ENCODE measurements around the gene DAND5. TPM values are rescaled to one million over a fixed set of nuclear protein-coding genes. Genes with fewer than 3 reads are reported as not detected.
"Not testable (repeated sequence)": the region's sequence is repeated elsewhere in the genome, so short reads cannot be mapped to it uniquely, and the experiment has no call there.

Gene DAND5
- total RNA-seq, 2 experiments from 2014 or later = not detected

GRCh38 chr19:12948612-12949362 lies 20.6 kb upstream of the DAND5 start:
- POLR2A ChIA-PET = interaction anchor here (1.0 to 4.0 kb wide), 5 partner anchors 7 to 30 kb away, joined by 3 to 30 read pairs (median 5); partner anchors contain the start of genes FARSA, GADD45GIP1 and SYCE2
- Mint-ChIP-seq H3K27me3 (no peaks in the 10 kb centered on the region), H3K36me3 (ENCODE audit: low read depth) (peaks cover 71% of the 10 kb centered on the region), H3K4me3 (peak overlapping the region; percentile 17), H3K27ac (peak overlapping the region; percentile 59), H3K9me3 (no peaks in the 10 kb centered on the region), H3K4me1 (ENCODE audit: low read depth) (peaks cover 38% of the 10 kb centered on the region)
- intact Hi-C loops (cut with micrococcal nuclease) = no loop called here
- CTCF ChIA-PET = interaction anchor here (1.3 to 2.6 kb wide), 2 partner anchors 16 to 17 kb away, joined by 6 to 16 read pairs; no protein-coding TSS in a partner anchor
- TF ChIP-seq, protein P1, sequence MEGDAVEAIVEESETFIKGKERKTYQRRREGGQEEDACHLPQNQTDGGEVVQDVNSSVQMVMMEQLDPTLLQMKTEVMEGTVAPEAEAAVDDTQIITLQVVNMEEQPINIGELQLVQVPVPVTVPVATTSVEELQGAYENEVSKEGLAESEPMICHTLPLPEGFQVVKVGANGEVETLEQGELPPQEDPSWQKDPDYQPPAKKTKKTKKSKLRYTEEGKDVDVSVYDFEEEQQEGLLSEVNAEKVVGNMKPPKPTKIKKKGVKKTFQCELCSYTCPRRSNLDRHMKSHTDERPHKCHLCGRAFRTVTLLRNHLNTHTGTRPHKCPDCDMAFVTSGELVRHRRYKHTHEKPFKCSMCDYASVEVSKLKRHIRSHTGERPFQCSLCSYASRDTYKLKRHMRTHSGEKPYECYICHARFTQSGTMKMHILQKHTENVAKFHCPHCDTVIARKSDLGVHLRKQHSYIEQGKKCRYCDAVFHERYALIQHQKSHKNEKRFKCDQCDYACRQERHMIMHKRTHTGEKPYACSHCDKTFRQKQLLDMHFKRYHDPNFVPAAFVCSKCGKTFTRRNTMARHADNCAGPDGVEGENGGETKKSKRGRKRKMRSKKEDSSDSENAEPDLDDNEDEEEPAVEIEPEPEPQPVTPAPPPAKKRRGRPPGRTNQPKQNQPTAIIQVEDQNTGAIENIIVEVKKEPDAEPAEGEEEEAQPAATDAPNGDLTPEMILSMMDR (IDR thresholded peaks at IDR 0.05) = no peak
- no peak for DNase-seq
- ATAC-seq = no peak

- ATAC-seq (no peak), DNase-seq (no peak)
- H3K4me1 Mint-ChIP-seq (ENCODE audit: low read depth) = peaks cover 40% of the 10 kb centered on the region
- TF ChIP-seq, protein P1 (IDR thresholded peaks at IDR 0.05) = no peak
- H3K36me3 Mint-ChIP-seq (ENCODE audit: low read depth) = peaks cover 71% of the 10 kb centered on the region
- H3K27ac Mint-ChIP-seq = peak overlapping the region; percentile 34
- ChIA-PET CTCF (interaction anchor here (2.6 kb wide), 1 partner anchor 16 kb away, joined by 16 read pairs; no protein-coding TSS in a partner anchor), POLR2A (interaction anchor here (1.0 to 1.8 kb wide), 4 partner anchors 9 to 203 kb away, joined by 3 to 10 read pairs (median 4); partner anchors contain the start of gene CALR)
- no peaks in the 10 kb centered on the region for H3K27me3 Mint-ChIP-seq
- H3K9me3 Mint-ChIP-seq = no peaks in the 10 kb centered on the region
- intact Hi-C loops (cut with micrococcal nuclease) = no loop called here
- no peak overlapping the region for H3K4me3 Mint-ChIP-seq
Measured at GRCh38 chr19:12949363-12950283, 19.8 kb upstream of the DAND5 start.

DNA sequence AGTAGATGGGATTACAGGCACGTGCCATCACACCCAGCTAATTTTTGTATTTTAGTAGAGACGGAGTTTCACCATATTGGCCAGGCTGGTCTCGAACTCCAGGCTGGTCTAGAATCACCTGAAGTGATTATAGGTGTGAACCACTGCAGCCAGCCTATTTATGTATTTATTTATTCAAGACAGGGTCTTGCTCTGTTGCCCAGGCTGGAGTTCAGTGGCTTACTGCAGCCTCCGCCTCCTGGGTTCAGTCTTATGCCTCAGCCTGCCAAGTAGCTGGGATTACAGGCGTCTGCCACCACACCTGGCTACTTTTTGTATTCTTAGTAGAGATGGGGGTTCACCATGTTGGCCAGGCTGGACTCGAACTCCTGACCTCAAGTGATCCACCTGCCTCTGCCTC lies 17.3 kb upstream of the DAND5 start:
- ChIA-PET CTCF (interaction anchor here (6.0 kb wide), 1 partner anchor 13 kb away, joined by 51 read pairs; no protein-coding TSS in a partner anchor), POLR2A (interaction anchor here (0.7 to 3.1 kb wide), 4 partner anchors 13 to 79 kb away, joined by 3 to 13 read pairs (median 8); partner anchors contain the start of gene FARSA)
- peak overlapping the region; percentile 83 for H3K27ac Mint-ChIP-seq
- intact Hi-C loops (cut with micrococcal nuclease); H3K27me3 Mint-ChIP-seq; DNase-seq; H3K9me3 Mint-ChIP-seq; H3K4me3 Mint-ChIP-seq; ATAC-seq: not testable (repeated sequence)
- H3K36me3 Mint-ChIP-seq (ENCODE audit: low read depth) = peaks cover 68% of the 10 kb centered on the region
- peaks cover 44% of the 10 kb centered on the region for H3K4me1 Mint-ChIP-seq (ENCODE audit: low read depth)

DNA sequence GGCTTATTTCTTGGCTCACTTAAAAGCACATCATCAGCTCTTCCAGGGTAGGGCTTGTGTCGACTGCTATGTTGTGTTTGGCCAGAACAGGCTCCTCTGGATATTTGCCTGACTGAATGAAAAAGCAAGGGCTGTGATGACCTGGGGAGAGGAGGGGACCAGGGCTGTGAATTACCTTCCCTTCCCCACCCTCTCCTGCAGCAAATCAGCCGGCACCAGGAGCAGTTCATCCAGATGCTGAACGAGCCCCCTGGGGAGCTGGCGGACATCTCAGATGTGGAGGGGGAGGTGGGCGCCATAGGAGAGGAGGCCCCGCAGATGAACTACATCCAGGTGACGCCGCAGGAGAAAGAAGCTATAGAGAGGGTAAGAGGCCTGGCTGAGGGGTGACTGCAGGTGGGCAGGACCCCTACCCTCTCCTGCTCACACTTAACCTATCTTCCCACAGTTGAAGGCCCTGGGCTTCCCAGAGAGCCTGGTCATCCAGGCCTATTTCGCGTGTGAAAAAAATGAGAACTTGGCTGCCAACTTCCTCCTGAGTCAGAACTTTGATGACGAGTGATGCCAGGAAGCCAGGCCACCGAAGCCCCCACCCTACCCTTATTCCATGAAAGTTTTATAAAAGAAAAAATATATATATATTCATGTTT lies 16.8 kb upstream of the DAND5 start:
- no peak overlapping the region for H3K4me3 Mint-ChIP-seq
- H3K27me3 Mint-ChIP-seq = no peaks in the 10 kb centered on the region
- TF ChIP-seq, protein P1 (IDR thresholded peaks at IDR 0.05) = no peak
- peaks cover 65% of the 10 kb centered on the region for H3K36me3 Mint-ChIP-seq (ENCODE audit: low read depth)
- peak overlapping the region; percentile 83 for H3K27ac Mint-ChIP-seq
- peaks cover 41% of the 10 kb centered on the region for H3K4me1 Mint-ChIP-seq (ENCODE audit: low read depth)
- ChIA-PET POLR2A (interaction anchor here (0.7 to 3.1 kb wide), 5 partner anchors 11 to 79 kb away, joined by 3 to 13 read pairs (median 5); partner anchors contain the start of gene FARSA), CTCF (interaction anchor here (6.0 kb wide), 1 partner anchor 13 kb away, joined by 51 read pairs; no protein-coding TSS in a partner anchor)
- no peak for DNase-seq
- no peak for ATAC-seq
- intact Hi-C loops (cut with micrococcal nuclease) = no loop called here
- no peaks in the 10 kb centered on the region for H3K9me3 Mint-ChIP-seq

All from activated CD8-positive, alpha-beta T cell treated with anti-CD3 and anti-CD28 coated beads for 36 hours (primary cell).